ENCODE results near the gene DPH1.
A peak's percentile ranks its signal among the peaks of the same experiment; 100 is the strongest.

GRCh38 chr17:2067608-2068024 lies 37.7 kb downstream of the DPH1 start:
- no peak for TF ChIP-seq CTCF (IDR thresholded peaks at IDR 0.05)
- TF ChIP-seq POLR2AphosphoS5 (IDR thresholded peaks at IDR 0.05): peak in 1 of 4 donors; percentile 29
- no peak for TF ChIP-seq POLR2A (IDR thresholded peaks at IDR 0.05)

Measured in sigmoid colon (tissue), 4 donors.